Measurements from ENCODE around the gene GSE1.
"Not testable (repeated sequence)": the region's sequence is repeated elsewhere in the genome, so short reads cannot be mapped to it uniquely, and the experiment has no call there.

The GSE1 gene

GRCh38 chr16:85592277-85592676 is 20.8 kb upstream of the GSE1 start:
- not testable (repeated sequence) for DNase-seq (ENCODE audit: low read depth)

- DNase-seq (ENCODE audit: low read depth) = no peak
Measured at GRCh38 chr16:85592700-85593493, 20.2 kb upstream of the GSE1 start.

GRCh38 chr16:85593494-85594221 is 19.5 kb upstream of the GSE1 start:
- DNase-seq (ENCODE audit: low read depth) = no peak

- DNase-seq (ENCODE audit: low read depth) = no peak
Measured at GRCh38 chr16:85594273-85594977, 18.7 kb upstream of the GSE1 start.

GRCh38 chr16:85594978-85595661 is 18.0 kb upstream of the GSE1 start:
- no peak for DNase-seq (ENCODE audit: low read depth)

- DNase-seq (ENCODE audit: low read depth) = no peak
Measured at GRCh38 chr16:85595812-85596502, 17.2 kb upstream of the GSE1 start.

GRCh38 chr16:85598141-85598540 is 15.0 kb upstream of the GSE1 start:
- no peak for DNase-seq (ENCODE audit: low read depth)

GRCh38 chr16:85600078-85600477 is 13.0 kb upstream of the GSE1 start:
- DNase-seq (ENCODE audit: low read depth) = no peak

- DNase-seq (ENCODE audit: low read depth) = no peak
Measured at GRCh38 chr16:85600530-85601271, 12.4 kb upstream of the GSE1 start.

- DNase-seq (ENCODE audit: low read depth) = no peak
Measured at GRCh38 chr16:85601272-85601639, 11.9 kb upstream of the GSE1 start.

GRCh38 chr16:85601730-85602401 is 11.3 kb upstream of the GSE1 start:
- DNase-seq (ENCODE audit: low read depth) = no peak

GRCh38 chr16:85602402-85603202 is 10.5 kb upstream of the GSE1 start:
- DNase-seq (ENCODE audit: low read depth) = no peak

GRCh38 chr16:85603203-85603755 is 9.8 kb upstream of the GSE1 start:
- no peak for DNase-seq (ENCODE audit: low read depth)

GRCh38 chr16:85604145-85604705 is 8.9 kb upstream of the GSE1 start:
- no peak for DNase-seq (ENCODE audit: low read depth)

- no peak for DNase-seq (ENCODE audit: low read depth)
Measured at GRCh38 chr16:85605051-85605911, 7.8 kb upstream of the GSE1 start.

- DNase-seq (ENCODE audit: low read depth) = no peak
Measured at GRCh38 chr16:85605912-85606841, 6.9 kb upstream of the GSE1 start.

GRCh38 chr16:85606904-85607303 is 6.2 kb upstream of the GSE1 start:
- DNase-seq (ENCODE audit: low read depth) = no peak
